ENCODE results near the gene UBE2K. TPM values are rescaled to one million over a fixed set of nuclear protein-coding genes. Genes with fewer than 3 reads are reported as not detected.
"Not testable (repeated sequence)": the region's sequence is repeated elsewhere in the genome, so short reads cannot be mapped to it uniquely, and the experiment has no call there.

The UBE2K gene
- total and polyA plus RNA-seq, 2 donors from 2014 or later = 56.7 to 59.6 TPM

DNA sequence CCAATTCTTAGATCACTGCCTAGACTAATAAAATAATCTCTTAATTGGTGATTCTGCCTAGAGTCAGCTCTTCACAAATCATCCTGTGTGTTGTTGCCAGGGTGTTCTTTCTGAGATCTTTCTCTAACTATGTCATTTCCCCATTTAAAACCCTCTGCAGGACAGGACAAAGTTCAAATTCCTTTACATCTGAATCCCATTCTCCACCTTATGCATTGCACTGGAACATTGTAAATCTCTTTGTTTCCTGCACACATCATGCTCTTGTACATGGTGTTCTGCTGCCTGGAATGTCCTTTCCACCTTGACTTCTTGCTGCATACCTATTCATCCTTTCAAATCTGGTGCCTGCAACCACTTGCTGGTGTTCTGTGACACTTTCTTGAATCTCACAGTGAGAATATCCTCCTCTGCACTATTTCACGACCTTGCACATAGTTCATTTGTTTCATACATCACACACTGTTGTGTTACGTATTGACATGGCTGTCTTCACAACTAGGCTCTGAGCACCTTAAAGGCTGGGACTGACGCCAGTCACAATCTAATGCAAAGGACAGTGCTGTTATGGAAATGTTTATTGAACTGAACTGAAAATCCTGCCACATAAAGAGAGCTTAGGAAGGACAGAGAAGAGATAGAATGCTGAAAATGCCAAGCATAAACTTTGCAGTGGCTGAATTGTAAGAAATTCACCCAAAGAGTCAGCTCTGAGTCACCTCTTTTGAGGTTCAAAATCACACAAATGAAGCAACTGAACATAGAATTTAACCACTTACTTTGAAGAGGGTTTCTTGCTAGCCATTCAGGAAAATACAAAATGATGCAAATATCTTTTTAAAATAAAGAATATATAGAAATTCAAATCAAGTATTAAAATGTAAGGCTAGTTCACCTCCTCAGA, 32.9 kb upstream of the UBE2K start:
- H3K36me3 ChIP-seq (ENCODE audit: control insufficient read depth in 2 of 3, insufficient read depth in 3 of 3, low read length in 3 of 3) = no peaks in the 10 kb centered on the region
- intact Hi-C loops (cut with DNase I) = no loop called here
- no peak for FAIRE-seq
- TF ChIP-seq, protein P1, sequence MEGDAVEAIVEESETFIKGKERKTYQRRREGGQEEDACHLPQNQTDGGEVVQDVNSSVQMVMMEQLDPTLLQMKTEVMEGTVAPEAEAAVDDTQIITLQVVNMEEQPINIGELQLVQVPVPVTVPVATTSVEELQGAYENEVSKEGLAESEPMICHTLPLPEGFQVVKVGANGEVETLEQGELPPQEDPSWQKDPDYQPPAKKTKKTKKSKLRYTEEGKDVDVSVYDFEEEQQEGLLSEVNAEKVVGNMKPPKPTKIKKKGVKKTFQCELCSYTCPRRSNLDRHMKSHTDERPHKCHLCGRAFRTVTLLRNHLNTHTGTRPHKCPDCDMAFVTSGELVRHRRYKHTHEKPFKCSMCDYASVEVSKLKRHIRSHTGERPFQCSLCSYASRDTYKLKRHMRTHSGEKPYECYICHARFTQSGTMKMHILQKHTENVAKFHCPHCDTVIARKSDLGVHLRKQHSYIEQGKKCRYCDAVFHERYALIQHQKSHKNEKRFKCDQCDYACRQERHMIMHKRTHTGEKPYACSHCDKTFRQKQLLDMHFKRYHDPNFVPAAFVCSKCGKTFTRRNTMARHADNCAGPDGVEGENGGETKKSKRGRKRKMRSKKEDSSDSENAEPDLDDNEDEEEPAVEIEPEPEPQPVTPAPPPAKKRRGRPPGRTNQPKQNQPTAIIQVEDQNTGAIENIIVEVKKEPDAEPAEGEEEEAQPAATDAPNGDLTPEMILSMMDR (IDR thresholded peaks at IDR 0.05; ENCODE audit: borderline replicate concordance, extremely low read depth, insufficient read depth) = no peak
- peak in 2 of 5 donors; percentile 7 to 19 for DNase-seq
- H3K27ac ChIP-seq (ENCODE audit: low read depth in 2 of 2, low read length in 2 of 2) = no peak overlapping the region
- H3K27me3 ChIP-seq (ENCODE audit: control insufficient read depth, insufficient read depth, low read length) = no peaks in the 10 kb centered on the region
- no peaks in the 10 kb centered on the region for H3K9me3 ChIP-seq (ENCODE audit: control insufficient read depth in 2 of 3, insufficient read depth in 1 of 3, low read length in 3 of 3)
- no peaks in the 10 kb centered on the region for H3K4me1 ChIP-seq (ENCODE audit: control insufficient read depth in 2 of 3, insufficient read depth in 2 of 3, low read depth in 1 of 3, low read length in 3 of 3)
- no peak overlapping the region for H3K9ac ChIP-seq (ENCODE audit: low read length in 3 of 3)
- H3K4me3 ChIP-seq (ENCODE audit: low read length in 3 of 3) = no peak overlapping the region

DNA sequence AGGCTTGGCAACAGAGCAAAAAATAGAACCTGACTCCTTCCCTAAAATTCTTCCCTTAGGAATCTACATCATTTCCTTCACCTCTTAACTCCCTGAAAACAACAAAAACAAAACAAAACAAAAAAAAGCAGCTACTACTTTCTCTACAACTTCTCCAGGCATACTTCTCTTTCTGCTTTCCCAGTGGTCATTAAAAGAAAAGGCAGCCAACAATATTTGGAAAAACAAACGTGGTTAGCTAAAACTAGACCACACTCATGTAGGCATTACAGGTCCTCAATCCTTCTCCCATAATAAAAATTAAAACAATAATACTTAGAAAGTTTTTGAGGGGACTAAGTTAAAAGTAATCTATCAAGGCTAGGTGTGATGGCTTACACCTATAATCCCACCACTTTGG, 30.2 kb upstream of the UBE2K start:
- no peak overlapping the region for H3K4me3 ChIP-seq (ENCODE audit: low read length in 3 of 3)
- no peaks in the 10 kb centered on the region for H3K9me3 ChIP-seq (ENCODE audit: control insufficient read depth in 2 of 3, insufficient read depth in 1 of 3, low read length in 3 of 3)
- no peaks in the 10 kb centered on the region for H3K4me1 ChIP-seq (ENCODE audit: control insufficient read depth in 2 of 3, insufficient read depth in 2 of 3, low read depth in 1 of 3, low read length in 3 of 3)
- no peak overlapping the region for H3K27ac ChIP-seq (ENCODE audit: low read depth in 2 of 2, low read length in 2 of 2)
- H3K9ac ChIP-seq (ENCODE audit: low read length in 3 of 3) = no peak overlapping the region
- H3K27me3 ChIP-seq (ENCODE audit: control insufficient read depth, insufficient read depth, low read length) = no peaks in the 10 kb centered on the region
- FAIRE-seq = no peak
- intact Hi-C loops (cut with DNase I) = no loop called here
- no peaks in the 10 kb centered on the region for H3K36me3 ChIP-seq (ENCODE audit: control insufficient read depth in 2 of 3, insufficient read depth in 3 of 3, low read length in 3 of 3)
- TF ChIP-seq, protein P1 (IDR thresholded peaks at IDR 0.05; ENCODE audit: borderline replicate concordance, extremely low read depth, insufficient read depth) = no peak
- DNase-seq = no peak

DNA sequence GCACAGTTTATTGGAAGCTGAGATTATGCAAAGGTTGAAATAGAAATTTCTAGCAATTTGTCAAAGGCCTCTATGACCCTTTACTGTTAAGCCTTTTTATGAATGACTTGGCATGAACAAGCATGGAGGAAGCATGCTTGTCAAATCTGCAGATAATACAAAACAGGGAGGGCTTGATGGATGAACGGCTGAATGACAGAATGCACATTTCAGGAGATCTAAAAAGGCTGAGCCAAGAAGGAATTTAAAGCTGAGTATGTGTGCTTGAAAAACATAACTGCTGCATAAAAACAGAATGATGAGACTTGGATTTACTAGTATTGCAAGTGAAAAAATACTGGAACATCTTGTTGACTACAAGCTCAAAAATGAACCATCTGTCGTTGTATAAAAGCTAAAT, 29.0 kb upstream of the UBE2K start:
- peak in 1 of 5 donors; percentile 4 for DNase-seq
- Histone ChIP-seq H3K9ac (ENCODE audit: low read length in 3 of 3) (no peak overlapping the region), H3K4me3 (ENCODE audit: low read length in 3 of 3) (no peak overlapping the region), H3K36me3 (ENCODE audit: control insufficient read depth in 2 of 3, insufficient read depth in 3 of 3, low read length in 3 of 3) (no peaks in the 10 kb centered on the region), H3K9me3 (ENCODE audit: control insufficient read depth in 2 of 3, insufficient read depth in 1 of 3, low read length in 3 of 3) (no peaks in the 10 kb centered on the region), H3K4me1 (ENCODE audit: control insufficient read depth in 2 of 3, insufficient read depth in 2 of 3, low read depth in 1 of 3, low read length in 3 of 3) (no peaks in the 10 kb centered on the region), H3K27me3 (ENCODE audit: control insufficient read depth, insufficient read depth, low read length) (no peaks in the 10 kb centered on the region), H3K27ac (ENCODE audit: low read depth in 2 of 2, low read length in 2 of 2) (no peak overlapping the region)
- intact Hi-C loops (cut with DNase I) = no loop called here
- TF ChIP-seq, protein P1 (IDR thresholded peaks at IDR 0.05; ENCODE audit: borderline replicate concordance, extremely low read depth, insufficient read depth) = no peak
- no peak for FAIRE-seq

DNA sequence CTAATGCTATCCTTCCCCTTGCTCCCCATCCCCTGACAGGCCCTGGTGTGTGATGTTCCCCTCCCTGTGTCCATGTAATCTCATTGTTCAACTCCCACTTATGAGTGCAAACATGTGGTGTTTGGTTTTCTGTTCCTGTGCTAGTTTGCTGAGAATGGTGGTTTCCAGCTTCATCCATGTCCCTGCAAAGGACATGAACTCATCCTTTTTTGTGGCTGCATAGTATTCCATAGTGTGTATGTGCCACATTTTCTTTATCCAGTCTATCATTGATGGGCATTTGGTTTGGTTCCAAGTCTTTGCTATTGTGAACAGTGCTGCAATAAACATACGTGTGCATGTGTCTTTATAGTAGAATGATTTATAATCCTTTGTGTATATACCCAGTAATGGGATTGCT, 27.6 kb upstream of the UBE2K start:
- H3K27ac ChIP-seq (ENCODE audit: low read depth in 2 of 2, low read length in 2 of 2); FAIRE-seq; H3K4me1 ChIP-seq (ENCODE audit: control insufficient read depth in 2 of 3, insufficient read depth in 2 of 3, low read depth in 1 of 3, low read length in 3 of 3); H3K4me3 ChIP-seq (ENCODE audit: low read length in 3 of 3); H3K27me3 ChIP-seq (ENCODE audit: control insufficient read depth, insufficient read depth, low read length); H3K9me3 ChIP-seq (ENCODE audit: control insufficient read depth in 2 of 3, insufficient read depth in 1 of 3, low read length in 3 of 3); intact Hi-C loops (cut with DNase I); H3K36me3 ChIP-seq (ENCODE audit: control insufficient read depth in 2 of 3, insufficient read depth in 3 of 3, low read length in 3 of 3); DNase-seq; H3K9ac ChIP-seq (ENCODE audit: low read length in 3 of 3): not testable (repeated sequence)

DNA sequence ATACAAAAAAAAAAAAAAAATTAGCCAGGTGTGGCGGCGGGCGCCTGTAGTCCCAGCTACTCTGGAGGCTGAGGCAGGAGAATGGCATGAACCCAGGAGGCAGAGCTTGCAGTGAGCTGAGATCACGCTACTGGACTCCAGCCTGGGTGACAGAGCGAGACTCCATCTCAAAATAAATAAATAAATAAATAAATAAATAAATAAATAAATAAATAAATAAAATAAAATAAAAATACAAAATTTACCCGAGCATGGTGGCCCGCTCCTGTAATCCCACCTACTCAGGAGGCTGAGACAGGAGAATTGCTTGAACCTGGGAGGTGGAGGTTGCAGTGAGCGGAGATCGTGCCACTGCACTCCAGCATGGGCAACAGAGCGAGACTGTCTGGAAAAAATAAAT, 22.3 kb upstream of the UBE2K start:
- H3K4me3 ChIP-seq (ENCODE audit: low read length in 3 of 3); FAIRE-seq; DNase-seq; H3K36me3 ChIP-seq (ENCODE audit: control insufficient read depth in 2 of 3, insufficient read depth in 3 of 3, low read length in 3 of 3); H3K27ac ChIP-seq (ENCODE audit: low read depth in 2 of 2, low read length in 2 of 2); intact Hi-C loops (cut with DNase I); H3K9me3 ChIP-seq (ENCODE audit: control insufficient read depth in 2 of 3, insufficient read depth in 1 of 3, low read length in 3 of 3); H3K27me3 ChIP-seq (ENCODE audit: control insufficient read depth, insufficient read depth, low read length); H3K9ac ChIP-seq (ENCODE audit: low read length in 3 of 3); H3K4me1 ChIP-seq (ENCODE audit: control insufficient read depth in 2 of 3, insufficient read depth in 2 of 3, low read depth in 1 of 3, low read length in 3 of 3): not testable (repeated sequence)

DNA sequence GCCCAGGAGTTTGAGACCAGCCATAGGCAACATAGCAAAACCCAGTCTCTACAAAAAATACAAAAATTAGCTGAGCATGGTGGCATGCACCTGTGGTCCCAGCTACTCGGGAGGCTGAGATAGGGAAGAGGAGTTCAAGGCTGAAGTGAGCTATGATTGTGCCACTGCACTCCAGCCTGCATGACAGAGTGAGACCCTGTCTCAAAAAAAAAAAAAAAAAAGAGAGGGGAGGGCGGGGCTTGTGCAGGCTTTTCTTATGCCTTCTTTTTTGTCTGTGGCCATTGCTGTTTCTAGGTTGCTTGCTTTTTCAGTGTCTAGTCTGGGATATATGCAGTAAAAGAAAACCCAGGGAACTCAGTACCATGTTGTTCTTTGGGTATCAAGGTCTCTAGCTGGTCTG, 16.9 kb upstream of the UBE2K start:
- intact Hi-C loops (cut with DNase I); H3K27ac ChIP-seq (ENCODE audit: low read depth in 2 of 2, low read length in 2 of 2); DNase-seq; H3K9ac ChIP-seq (ENCODE audit: low read length in 3 of 3); H3K4me3 ChIP-seq (ENCODE audit: low read length in 3 of 3); FAIRE-seq; H3K36me3 ChIP-seq (ENCODE audit: control insufficient read depth in 2 of 3, insufficient read depth in 3 of 3, low read length in 3 of 3); H3K9me3 ChIP-seq (ENCODE audit: control insufficient read depth in 2 of 3, insufficient read depth in 1 of 3, low read length in 3 of 3); H3K27me3 ChIP-seq (ENCODE audit: control insufficient read depth, insufficient read depth, low read length); H3K4me1 ChIP-seq (ENCODE audit: control insufficient read depth in 2 of 3, insufficient read depth in 2 of 3, low read depth in 1 of 3, low read length in 3 of 3): not testable (repeated sequence)

Measured in kidney (tissue), 14 donors.